PC-3 (cell line): ENCODE data around the gene LRCOL1. TPM values are rescaled to one million over a fixed set of nuclear protein-coding genes. Genes with fewer than 3 reads are reported as not detected.

Source experiments
- ATAC-seq: fragments of 200-7000 bp; cut with Tn5 transposase; 2 replicates; pipeline ENCODE4 v1.9.1; 2020; ENCODE audit warnings: mild to moderate bottlenecking, moderate library complexity
- BruUV-seq: library from RNA; stranded (reverse); fragments of 400-500 nt; replicated peaks from 2 replicates; lab custom pipeline; 2021; lab: Mats Ljungman, UMichigan
- CTCF ChIA-PET: fragments of 300-600 bp; sonication (Branson Sonifier 250); formaldehyde crosslinking; loops from one replicate; lab custom pipeline; 2022; ENCODE audit warnings: antibody characterized with exemption; lab: Charles Lee
- POLR2A ChIA-PET: fragments of 300-600 bp; sonication (Branson Sonifier 250); formaldehyde crosslinking; loops from one replicate; lab custom pipeline; 2022; ENCODE audit warnings: antibody characterized with exemption; ENCODE audit not compliant: unreplicated experiment; lab: Charles Lee
- DNase-seq: peaks from one replicate; pipeline ENCODE4 v3.0.0-alpha.2; 2015
- H2AFZ ChIP-seq: fragments of 300-600 bp; sonication (generic); 2 replicates; pipeline ENCODE4 v1.6.0; 2016; ENCODE audit warnings: antibody characterized with exemption, low read length
- H3F3A ChIP-seq: fragments of 300-600 bp; sonication (generic); one replicate; pipeline ENCODE4 v1.6.0; 2017; ENCODE audit warnings: antibody characterized with exemption, low read length, control low read depth, mild to moderate bottlenecking; ENCODE audit not compliant: unreplicated experiment
- H3K27ac ChIP-seq: fragments of 300-600 bp; sonication (generic); 2 replicates; pipeline ENCODE4 v1.5.1; 2016; ENCODE audit warnings: mild to moderate bottlenecking, low read length
- H3K27me3 ChIP-seq: fragments of 300-600 bp; sonication (generic); 2 replicates; pipeline ENCODE4 v1.6.1; 2016; ENCODE audit warnings: low read length, mixed read lengths
- H3K36me3 ChIP-seq: fragments of 300-600 bp; sonication (generic); 2 replicates; pipeline ENCODE4 v1.6.1; 2016; ENCODE audit warnings: low read depth, mixed run types, low read length, mixed read lengths
- H3K4me1 ChIP-seq: fragments of 300-600 bp; sonication (generic); 2 replicates; pipeline ENCODE4 v1.5.1; 2016; ENCODE audit warnings: low read length; ENCODE audit not compliant: insufficient read depth
- H3K4me2 ChIP-seq: fragments of 300-600 bp; sonication (generic); 2 replicates; pipeline ENCODE4 v1.6.0; 2016; ENCODE audit warnings: low read length
- H3K4me3 ChIP-seq: fragments of 300-600 bp; sonication (generic); 2 replicates; pipeline ENCODE4 v1.5.1; 2016; ENCODE audit warnings: mild to moderate bottlenecking, low read length, mixed read lengths
- H3K79me2 ChIP-seq: fragments of 300-600 bp; sonication (generic); 2 replicates; pipeline ENCODE4 v1.6.1; 2017; ENCODE audit warnings: low read length, mixed read lengths
- H3K9ac ChIP-seq: fragments of 300-600 bp; sonication (generic); 2 replicates; pipeline ENCODE4 v1.6.0; 2016; ENCODE audit warnings: mild to moderate bottlenecking, low read length
- H3K9me2 ChIP-seq: fragments of 300-600 bp; sonication (generic); replicated peaks from 2 replicates; pipeline ENCODE4 v1.6.1; 2016; ENCODE audit warnings: mixed run types, low read length, mixed read lengths
- H3K9me3 ChIP-seq: fragments of 300-600 bp; sonication (generic); 2 replicates; pipeline ENCODE4 v1.6.1; 2016; ENCODE audit warnings: low read length, mixed read lengths
- H4K20me1 ChIP-seq: fragments of 300-600 bp; sonication (generic); 2 replicates; pipeline ENCODE4 v1.6.1; 2016; ENCODE audit warnings: low read length, mixed read lengths
- EZH2 ChIP-seq: fragments of 300-600 bp; sonication (generic); IDR thresholded peaks from one replicate; pipeline ENCODE4 v1.6.1; 2017; ENCODE audit warnings: antibody characterized with exemption, mild to moderate bottlenecking, low read length; ENCODE audit not compliant: unreplicated experiment
- EZH2phosphoT487 ChIP-seq: fragments of 300-600 bp; sonication (generic); IDR thresholded peaks from 2 replicates; pipeline ENCODE4 v1.6.1; 2018; ENCODE audit warnings: mild to moderate bottlenecking, antibody characterized with exemption, low read length, borderline replicate concordance
- intact Hi-C: fragments of 100-400 bp; cut with micrococcal nuclease; formaldehyde crosslinking; loops from 2 replicates; pipeline ENCODE4 v1.9.0; 2023
- total RNA-seq: library from RNA; depleted of rRNA; stranded (reverse); fragments of >200 nt; gene quantifications from 2 replicates; pipeline ENCODE4 v1.2.3, GENCODE V29; 2014
- TF ChIP-seq, protein P1 (sequence below): fragments of 300-600 bp; sonication (generic); conservative IDR thresholded peaks from 2 replicates; pipeline ENCODE4 v1.5.1; 2017; ENCODE audit warnings: antibody characterized with exemption, low read depth, mild to moderate bottlenecking, low read length

Gene LRCOL1
- total RNA-seq, 1 experiment from 2014 or later = not detected

DNA sequence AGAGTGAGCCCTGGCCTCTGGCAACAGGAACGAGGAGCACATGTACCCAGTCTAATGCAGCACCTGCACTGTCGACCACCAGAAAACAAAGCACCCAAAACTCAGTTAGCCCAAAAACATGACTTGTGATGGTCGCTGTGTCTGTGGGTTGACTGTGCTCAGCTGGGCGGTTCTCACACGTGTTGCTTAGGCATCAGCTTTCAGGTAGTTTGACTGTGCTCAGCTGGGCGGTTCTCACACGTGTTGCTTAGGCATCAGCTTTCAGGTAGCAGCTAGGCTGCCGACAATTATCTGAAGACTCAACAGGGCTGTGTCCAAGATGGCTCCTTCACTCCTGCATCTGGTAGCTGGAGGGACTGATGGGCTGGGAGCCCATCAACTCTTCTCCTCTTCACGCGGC is 1.2 kb upstream of the LRCOL1 start:
- ATAC-seq (no peak), DNase-seq (no peak)
- H2AFZ ChIP-seq = no peak overlapping the region
- H3K79me2 ChIP-seq = no peaks in the 10 kb centered on the region
- H3K36me3 ChIP-seq = no peaks in the 10 kb centered on the region
- H3K4me2 ChIP-seq = no peak overlapping the region
- H3K4me1 ChIP-seq = no peaks in the 10 kb centered on the region
- BruUV-seq = no TSS peak
- ChIA-PET POLR2A (no interaction called here), CTCF (no interaction called here)
- peaks cover 16% of the 10 kb centered on the region for H3K27me3 ChIP-seq
- H4K20me1 ChIP-seq = no peaks in the 10 kb centered on the region
- no peak for TF ChIP-seq EZH2phosphoT487
- TF ChIP-seq EZH2 = no peak
- TF ChIP-seq, protein P1, sequence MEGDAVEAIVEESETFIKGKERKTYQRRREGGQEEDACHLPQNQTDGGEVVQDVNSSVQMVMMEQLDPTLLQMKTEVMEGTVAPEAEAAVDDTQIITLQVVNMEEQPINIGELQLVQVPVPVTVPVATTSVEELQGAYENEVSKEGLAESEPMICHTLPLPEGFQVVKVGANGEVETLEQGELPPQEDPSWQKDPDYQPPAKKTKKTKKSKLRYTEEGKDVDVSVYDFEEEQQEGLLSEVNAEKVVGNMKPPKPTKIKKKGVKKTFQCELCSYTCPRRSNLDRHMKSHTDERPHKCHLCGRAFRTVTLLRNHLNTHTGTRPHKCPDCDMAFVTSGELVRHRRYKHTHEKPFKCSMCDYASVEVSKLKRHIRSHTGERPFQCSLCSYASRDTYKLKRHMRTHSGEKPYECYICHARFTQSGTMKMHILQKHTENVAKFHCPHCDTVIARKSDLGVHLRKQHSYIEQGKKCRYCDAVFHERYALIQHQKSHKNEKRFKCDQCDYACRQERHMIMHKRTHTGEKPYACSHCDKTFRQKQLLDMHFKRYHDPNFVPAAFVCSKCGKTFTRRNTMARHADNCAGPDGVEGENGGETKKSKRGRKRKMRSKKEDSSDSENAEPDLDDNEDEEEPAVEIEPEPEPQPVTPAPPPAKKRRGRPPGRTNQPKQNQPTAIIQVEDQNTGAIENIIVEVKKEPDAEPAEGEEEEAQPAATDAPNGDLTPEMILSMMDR = no peak
- H3K27ac ChIP-seq = no peak overlapping the region
- H3K9me2 ChIP-seq = no peaks in the 10 kb centered on the region
- no peaks in the 10 kb centered on the region for H3F3A ChIP-seq
- no peak overlapping the region for H3K9ac ChIP-seq
- intact Hi-C loops = no loop called here
- H3K4me3 ChIP-seq = no peak overlapping the region
- H3K9me3 ChIP-seq = 0 out of 2 replicates have a peak, but pooled peaks cover 3% of the 10 kb centered on the region

DNA sequence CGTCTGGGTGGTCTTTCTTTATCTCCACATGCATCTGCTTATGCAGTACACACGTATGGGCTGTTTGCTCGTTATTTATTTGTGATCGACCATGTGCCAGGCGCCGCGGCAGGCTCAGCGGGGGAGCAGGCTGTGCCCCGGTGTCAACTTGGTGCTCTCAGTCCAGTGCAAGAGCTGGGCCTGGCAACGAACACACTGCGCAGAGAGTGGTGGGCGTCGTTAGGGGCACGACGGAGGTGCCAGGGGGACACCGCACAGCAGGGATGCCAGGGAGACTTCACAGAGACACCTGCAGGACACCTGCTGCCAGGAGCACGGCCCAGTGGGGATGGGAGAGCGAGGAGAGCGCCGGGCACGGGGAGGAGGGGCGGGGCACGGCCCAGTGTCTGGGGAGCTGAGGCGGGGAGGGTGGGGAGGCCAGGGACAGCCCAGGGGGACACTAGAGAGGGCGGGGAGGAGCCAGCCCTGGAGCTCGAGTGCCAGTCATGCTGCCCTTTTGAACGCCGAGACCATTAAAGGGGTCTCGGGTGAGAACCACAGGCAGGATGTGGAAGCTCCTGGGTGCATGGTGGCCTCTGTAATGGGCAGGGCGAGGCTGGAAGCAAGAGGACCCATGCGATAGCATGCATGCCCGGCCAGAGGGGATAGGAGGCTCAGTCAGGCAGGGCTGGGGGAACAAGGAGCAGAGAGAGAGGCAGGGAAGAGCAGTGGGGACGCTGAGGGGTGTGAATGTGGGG is 652 bp upstream of the LRCOL1 start:
- H3K9ac ChIP-seq = no peak overlapping the region
- no peaks in the 10 kb centered on the region for H3K36me3 ChIP-seq
- H3K9me2 ChIP-seq = no peaks in the 10 kb centered on the region
- H3K27ac ChIP-seq = no peak overlapping the region
- no peaks in the 10 kb centered on the region for H3K4me1 ChIP-seq
- POLR2A ChIA-PET = no interaction called here
- no peaks in the 10 kb centered on the region for H4K20me1 ChIP-seq
- no TSS peak for BruUV-seq
- H3K4me2 ChIP-seq = no peak overlapping the region
- CTCF ChIA-PET = no interaction called here
- DNase-seq = no peak
- H3K4me3 ChIP-seq = no peak overlapping the region
- intact Hi-C loops = no loop called here
- H3F3A ChIP-seq = no peaks in the 10 kb centered on the region
- TF ChIP-seq EZH2phosphoT487 = no peak
- TF ChIP-seq, protein P1 = no peak
- no peak for TF ChIP-seq EZH2
- peaks cover 10% of the 10 kb centered on the region for H3K27me3 ChIP-seq
- H3K9me3 ChIP-seq = no peaks in the 10 kb centered on the region
- no peak overlapping the region for H2AFZ ChIP-seq
- ATAC-seq = no peak
- H3K79me2 ChIP-seq = no peaks in the 10 kb centered on the region
